GM12864 (cell line): ENCODE results near the gene SLC2A5.

Experiments
- DNase-seq: peaks from one replicate; pipeline ENCODE4 v3.0.0-alpha.2; 2011; ENCODE audit warnings: low read depth
- H3K4me3 ChIP-seq: 2 replicates; pipeline ENCODE4 v1.5.1; 2011; ENCODE audit warnings: mild to moderate bottlenecking, low read depth, low read length, control low read depth
- CTCF ChIP-seq: IDR thresholded peaks from 2 replicates; pipeline ENCODE4 v1.5.1; 2011; ENCODE audit warnings: low read depth, mild to moderate bottlenecking, moderate library complexity, low read length, control low read depth, inconsistent platforms; ENCODE audit errors: missing control alignments

The SLC2A5 gene

DNA sequence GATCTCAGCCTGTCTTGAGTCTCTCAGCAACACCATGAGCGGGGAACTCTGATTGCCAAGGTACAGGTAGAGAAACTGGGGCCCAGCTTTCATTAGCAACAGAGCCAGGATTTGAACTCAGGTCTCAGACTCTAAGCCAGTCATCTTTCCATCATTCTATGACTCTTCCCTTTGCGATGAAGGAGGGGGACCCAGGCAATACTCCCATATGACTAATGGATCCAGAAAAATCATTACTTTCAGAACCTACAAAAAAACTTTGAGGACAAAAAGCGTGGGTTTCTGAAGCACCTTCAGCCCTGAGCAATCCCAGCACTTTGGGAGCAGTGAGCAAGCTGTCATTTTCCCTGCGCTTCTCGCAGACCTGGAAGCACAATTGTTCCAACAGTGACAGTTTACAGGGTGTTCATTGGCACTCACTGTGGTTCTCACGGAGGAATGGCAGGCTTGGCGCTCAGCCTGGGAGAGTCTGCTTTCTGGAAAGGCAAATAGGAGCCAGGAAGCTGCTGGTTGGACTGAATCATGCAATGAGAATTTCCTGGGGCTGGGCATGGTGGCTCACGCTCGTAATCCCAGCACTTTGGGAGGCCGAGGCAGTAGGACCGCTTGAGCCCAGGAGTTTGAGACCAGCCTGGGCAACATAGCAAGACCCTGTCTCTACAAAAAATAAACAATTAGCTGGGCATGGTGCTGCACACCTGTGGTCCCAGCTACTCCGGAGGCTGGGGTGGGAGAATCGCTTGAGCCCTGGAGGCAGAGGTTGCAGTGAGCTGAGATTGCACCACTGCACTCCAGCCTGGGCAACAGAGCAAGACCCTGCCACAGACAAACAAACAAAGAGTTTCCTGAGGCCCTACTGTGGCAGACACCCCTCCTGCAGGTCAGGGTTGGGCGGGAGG, 83.3 kb downstream of the SLC2A5 start:
- TF ChIP-seq CTCF = no peak
- no peak overlapping the region for H3K4me3 ChIP-seq
- DNase-seq = no peak
